H1 (cell line): ENCODE measurements around the gene MIDN. TPM values are rescaled to one million over a fixed set of nuclear protein-coding genes. Genes with fewer than 3 reads are reported as not detected.

Experiments
- CBX8 ChIP-seq: fragments of 300-800, 300-1000 bp; sonication (generic); IDR thresholded peaks from 2 replicates; pipeline ENCODE4 v1.7.1; 2016; ENCODE audit warnings: low read depth, low read length, borderline replicate concordance
- EP300 ChIP-seq, 2 experiments: IDR thresholded peaks; 1 replicate in 1 of 2; 2 replicates in 1 of 2; pipeline ENCODE4 v1.6.1; 2011 to 2012; ENCODE audit warnings: low read depth in 2 of 2, low read length in 2 of 2, mild to moderate bottlenecking in 2 of 2, borderline replicate concordance in 1 of 2, inconsistent platforms in 1 of 2, moderate library complexity in 1 of 2
- polyA plus RNA-seq, 7 experiments: library from polyadenylated mRNA; depleted of rRNA in 3 of 7; stranded (reverse) in 5 of 7; unstranded in 2 of 7; fragments of >200 nt in 5 of 7; fragments of 200-250 nt in 2 of 7; gene quantifications; 1 replicate in 5 of 7; 2 replicates in 1 of 7; 4 replicates in 1 of 7; pipeline versions ENCODE4 v1.2.1 to v1.2.3, GENCODE V29; 2011 to 2013; ENCODE audit warnings: missing spikeins in 2 of 7, mixed read lengths in 2 of 7
- total RNA-seq: library from RNA; stranded (reverse); fragmentation: NEBNext Ultra II Directional; extraction: Animal tissue kit (Norgen Biotek cat#: 25700); gene quantifications from 2 replicates; pipeline ENCODE4 v1.2.1, GENCODE V29; 2021

MIDN gene
- total and polyA plus RNA-seq, 2 of the 8 experiments (the other 6 are each of a cell fraction or from before 2014, with no cell fraction given) = 39.8 to 159 TPM

GRCh38 chr19:1239796-1240737 is 8.3 kb upstream of the MIDN start (continued):
- TF ChIP-seq EP300 (IDR thresholded peaks at IDR 0.05; ENCODE audit: borderline replicate concordance in 1 of 2, low read depth in 2 of 2, low read length in 2 of 2) = peak in 1 of 2 experiments; percentile 49; a peak in 1 of 3 replicates
- no peak for TF ChIP-seq CBX8
